Measurements from ENCODE around the gene CNTFR. TPM values are rescaled to one million over a fixed set of nuclear protein-coding genes. Genes with fewer than 3 reads are reported as not detected.

The CNTFR gene
- total RNA-seq, 4 donors from 2014 or later, result 1.7 to 24.6 (median 15.6) TPM

DNA sequence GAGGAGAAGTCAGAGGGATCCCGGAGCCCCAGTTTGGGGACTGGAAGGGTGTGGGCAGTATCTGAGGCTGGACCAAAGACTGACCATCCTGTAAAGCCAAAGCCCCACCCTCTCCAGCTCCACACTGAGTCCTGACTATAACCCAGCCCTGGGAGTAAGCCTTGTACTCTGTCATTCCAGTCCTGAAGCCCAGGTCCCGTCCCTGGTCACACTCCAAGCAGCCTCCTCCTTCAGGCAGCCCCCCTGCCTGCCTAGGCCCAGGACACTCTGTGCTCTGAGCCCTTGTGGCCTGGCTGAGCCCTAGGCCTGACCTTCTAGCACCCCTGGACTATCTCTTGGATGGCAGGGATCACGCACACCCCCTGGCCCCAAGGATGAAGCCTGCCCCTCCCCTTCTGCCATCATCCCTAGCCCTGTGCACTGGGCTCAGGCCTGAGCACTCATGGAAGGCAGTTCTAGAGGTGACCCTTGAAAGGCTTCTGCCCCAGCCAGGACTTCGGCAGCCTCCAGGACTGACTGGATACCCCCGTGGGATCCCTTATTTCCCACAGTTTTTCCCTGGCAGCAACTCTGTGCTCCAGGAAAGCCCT is 38.7 kb downstream of the CNTFR start:
- Histone ChIP-seq H3K27ac (no peak overlapping the region), H3K4me1 (no peaks in the 10 kb centered on the region), H3K36me3 (no peaks in the 10 kb centered on the region), H3K4me3 (no peak overlapping the region), H3K27me3 (no peaks in the 10 kb centered on the region), H3K9me3 (no peaks in the 10 kb centered on the region)
- no peak for TF ChIP-seq POLR2A (IDR thresholded peaks at IDR 0.05)
- TF ChIP-seq, protein P1, sequence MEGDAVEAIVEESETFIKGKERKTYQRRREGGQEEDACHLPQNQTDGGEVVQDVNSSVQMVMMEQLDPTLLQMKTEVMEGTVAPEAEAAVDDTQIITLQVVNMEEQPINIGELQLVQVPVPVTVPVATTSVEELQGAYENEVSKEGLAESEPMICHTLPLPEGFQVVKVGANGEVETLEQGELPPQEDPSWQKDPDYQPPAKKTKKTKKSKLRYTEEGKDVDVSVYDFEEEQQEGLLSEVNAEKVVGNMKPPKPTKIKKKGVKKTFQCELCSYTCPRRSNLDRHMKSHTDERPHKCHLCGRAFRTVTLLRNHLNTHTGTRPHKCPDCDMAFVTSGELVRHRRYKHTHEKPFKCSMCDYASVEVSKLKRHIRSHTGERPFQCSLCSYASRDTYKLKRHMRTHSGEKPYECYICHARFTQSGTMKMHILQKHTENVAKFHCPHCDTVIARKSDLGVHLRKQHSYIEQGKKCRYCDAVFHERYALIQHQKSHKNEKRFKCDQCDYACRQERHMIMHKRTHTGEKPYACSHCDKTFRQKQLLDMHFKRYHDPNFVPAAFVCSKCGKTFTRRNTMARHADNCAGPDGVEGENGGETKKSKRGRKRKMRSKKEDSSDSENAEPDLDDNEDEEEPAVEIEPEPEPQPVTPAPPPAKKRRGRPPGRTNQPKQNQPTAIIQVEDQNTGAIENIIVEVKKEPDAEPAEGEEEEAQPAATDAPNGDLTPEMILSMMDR (IDR thresholded peaks at IDR 0.05), result no peak
- DNase-seq, result peak in 1 of 3 donors; percentile 37

DNA sequence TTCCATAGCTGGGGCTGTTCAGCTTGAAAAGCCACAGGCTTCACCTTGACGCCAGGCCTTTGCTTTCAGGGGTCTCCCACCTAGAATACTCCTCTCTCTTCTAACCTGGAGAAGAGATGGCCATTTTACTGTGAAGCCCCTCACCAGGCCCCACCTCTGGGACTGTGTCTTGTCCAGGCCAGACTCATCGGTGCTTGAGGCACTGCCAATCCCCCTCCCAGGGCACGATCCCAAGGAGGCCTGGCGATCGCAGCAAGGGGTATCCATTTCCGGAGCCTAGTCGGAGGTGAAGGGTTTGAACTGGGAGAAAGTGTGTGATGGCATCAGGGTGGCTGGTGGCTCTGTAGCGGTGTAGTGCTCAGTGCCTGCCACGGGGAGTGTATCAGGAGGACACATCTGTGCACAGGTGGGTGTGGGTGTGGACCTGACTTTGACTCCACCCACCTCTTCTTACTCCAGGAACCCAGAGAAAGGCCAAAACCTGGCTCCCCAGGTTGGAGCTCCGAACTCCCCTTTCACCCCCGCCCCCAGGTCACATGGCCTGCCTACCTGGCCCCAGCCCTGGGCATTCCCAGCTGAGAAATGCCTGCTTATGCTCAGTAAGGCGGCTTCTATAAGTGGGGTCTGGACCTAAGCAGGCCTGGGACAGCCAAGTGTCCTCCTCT is 39.4 kb downstream of the CNTFR start:
- no peaks in the 10 kb centered on the region for H3K4me1 ChIP-seq
- TF ChIP-seq, protein P1 (IDR thresholded peaks at IDR 0.05), result no peak
- TF ChIP-seq POLR2A (IDR thresholded peaks at IDR 0.05), result no peak
- peak in 1 of 3 donors; percentile 28 for DNase-seq
- H3K4me3 ChIP-seq, result no peak overlapping the region
- H3K36me3 ChIP-seq, result no peaks in the 10 kb centered on the region
- H3K9me3 ChIP-seq, result no peaks in the 10 kb centered on the region
- H3K27me3 ChIP-seq, result no peaks in the 10 kb centered on the region
- H3K27ac ChIP-seq, result no peak overlapping the region

DNA sequence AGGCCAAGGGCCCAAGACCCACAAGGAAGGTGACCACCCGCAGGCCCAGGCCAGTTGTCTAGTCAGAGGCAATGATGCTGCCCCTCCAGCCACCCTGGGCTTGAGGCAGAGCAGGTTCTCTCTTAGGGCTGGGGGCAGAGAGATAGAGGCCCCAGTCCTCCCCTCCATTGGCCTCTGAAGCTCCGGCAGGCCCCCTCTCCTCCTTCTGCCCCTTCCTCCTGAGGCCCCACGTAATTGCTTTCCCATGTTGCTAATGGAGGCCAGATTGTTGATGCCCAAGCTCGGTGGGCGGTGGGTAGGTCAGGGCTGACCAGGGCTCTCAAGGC is 40.2 kb downstream of the CNTFR start:
- DNase-seq, result no peak
- TF ChIP-seq, protein P1 (IDR thresholded peaks at IDR 0.05), result no peak
- TF ChIP-seq POLR2A (IDR thresholded peaks at IDR 0.05), result no peak
- H3K27me3 ChIP-seq, result no peaks in the 10 kb centered on the region
- H3K27ac ChIP-seq, result no peak overlapping the region
- no peak overlapping the region for H3K4me3 ChIP-seq
- no peaks in the 10 kb centered on the region for H3K4me1 ChIP-seq
- no peaks in the 10 kb centered on the region for H3K9me3 ChIP-seq
- no peaks in the 10 kb centered on the region for H3K36me3 ChIP-seq

DNA sequence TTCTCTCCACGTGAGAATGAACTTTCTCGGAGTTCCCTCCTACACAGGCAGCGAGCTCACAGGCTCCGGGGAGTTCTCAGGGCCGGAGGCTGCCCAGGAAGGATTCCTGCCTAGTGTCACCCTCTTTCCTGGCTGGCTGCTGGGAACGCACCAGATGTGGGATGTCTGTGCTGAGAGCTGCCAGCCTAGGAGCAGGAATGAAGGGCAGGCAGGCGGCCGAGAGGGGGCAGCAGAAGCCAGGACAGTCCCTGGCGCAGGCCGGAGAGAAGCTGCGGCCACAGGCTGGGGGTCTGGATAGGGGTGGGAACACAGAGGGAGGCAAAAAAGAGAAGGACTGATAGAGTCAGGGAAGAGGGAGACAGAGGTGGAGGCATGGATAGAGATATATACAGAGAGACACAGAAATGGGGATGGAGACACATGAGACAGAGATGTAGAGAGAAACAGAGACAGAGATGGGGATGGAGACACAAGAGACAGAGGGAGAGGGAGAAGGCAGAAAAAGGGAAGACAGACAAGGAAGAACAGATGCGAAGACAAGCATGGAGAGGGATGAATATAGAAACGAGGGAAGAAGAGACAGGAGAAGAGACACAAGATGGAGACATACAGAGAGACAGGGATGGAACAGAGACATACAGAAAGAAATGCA is 41.4 kb downstream of the CNTFR start:
- Histone ChIP-seq H3K4me1 (no peaks in the 10 kb centered on the region), H3K27me3 (no peaks in the 10 kb centered on the region), H3K36me3 (no peaks in the 10 kb centered on the region), H3K9me3 (no peaks in the 10 kb centered on the region), H3K27ac (no peak overlapping the region), H3K4me3 (no peak overlapping the region)
- peak in 2 of 3 donors; percentile 73 to 81 for DNase-seq
- no peak for TF ChIP-seq POLR2A (IDR thresholded peaks at IDR 0.05)
- TF ChIP-seq, protein P1 (IDR thresholded peaks at IDR 0.05), result peak in 5 of 6 experiments; percentile 15 to 89 (median 84)

DNA sequence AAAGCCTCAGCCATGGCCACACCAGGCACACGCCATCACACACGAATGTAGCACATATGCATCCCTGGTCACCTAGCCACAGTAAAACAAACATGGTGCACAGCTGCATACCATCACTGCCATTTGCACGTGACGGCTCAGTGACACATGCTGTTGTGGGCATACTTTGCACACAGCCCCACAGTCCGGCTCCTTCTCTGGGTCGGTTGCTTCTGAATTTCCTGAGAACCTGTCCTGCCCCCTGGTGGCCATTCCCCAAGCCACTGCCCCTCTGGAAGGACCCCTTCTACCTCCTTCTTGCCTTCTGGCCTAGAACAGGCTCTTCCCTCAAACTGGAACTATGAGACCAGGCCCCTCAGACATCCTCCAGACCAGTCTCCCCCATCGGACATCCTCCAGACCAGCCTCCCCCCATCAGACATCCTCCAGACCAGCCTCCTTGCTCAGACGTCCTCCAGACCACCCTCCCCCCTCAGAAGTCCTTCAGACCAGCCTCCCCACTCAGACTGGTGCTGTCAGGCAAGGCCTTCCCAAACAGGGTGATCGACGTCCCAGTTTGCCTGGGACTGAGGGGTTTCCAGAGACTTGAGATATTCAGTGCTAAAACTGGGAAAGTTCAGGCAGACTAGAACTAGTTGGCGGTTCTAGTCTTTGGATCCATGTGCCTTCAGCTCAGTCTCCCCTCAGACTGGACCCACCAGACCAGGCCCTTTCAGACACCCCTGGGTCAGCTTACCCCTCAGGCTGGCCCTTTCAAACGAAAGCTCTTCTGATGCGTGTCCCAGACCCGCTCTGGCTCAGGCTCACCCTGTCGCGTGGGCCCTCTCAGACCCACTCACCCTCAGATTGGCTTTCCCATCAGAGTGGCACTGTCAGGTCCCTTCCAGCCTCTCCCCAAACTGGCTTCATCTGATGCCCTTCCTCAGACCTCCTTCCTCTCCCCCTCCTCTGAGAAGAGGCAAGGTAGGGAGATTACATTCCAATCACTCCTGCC is 42.4 kb downstream of the CNTFR start:
- no peak for TF ChIP-seq POLR2A (IDR thresholded peaks at IDR 0.05)
- TF ChIP-seq, protein P1 (IDR thresholded peaks at IDR 0.05), result peak in 4 of 6 experiments; percentile 46 to 62 (median 53)
- H3K27me3 ChIP-seq, result no peaks in the 10 kb centered on the region
- no peak overlapping the region for H3K4me3 ChIP-seq
- no peaks in the 10 kb centered on the region for H3K9me3 ChIP-seq
- peak in 2 of 3 donors; percentile 70 to 73 for DNase-seq
- no peaks in the 10 kb centered on the region for H3K36me3 ChIP-seq
- no peaks in the 10 kb centered on the region for H3K4me1 ChIP-seq
- H3K27ac ChIP-seq, result no peak overlapping the region

Measured in Peyer's patch (tissue), 4 donors.